ENCODE data around the gene ROCK2. TPM values are rescaled to one million over a fixed set of nuclear protein-coding genes. Genes with fewer than 3 reads are reported as not detected.

ROCK2 gene
- total RNA-seq, 4 donors from 2014 or later, result 42.0 to 85.4 (median 70.7) TPM

DNA sequence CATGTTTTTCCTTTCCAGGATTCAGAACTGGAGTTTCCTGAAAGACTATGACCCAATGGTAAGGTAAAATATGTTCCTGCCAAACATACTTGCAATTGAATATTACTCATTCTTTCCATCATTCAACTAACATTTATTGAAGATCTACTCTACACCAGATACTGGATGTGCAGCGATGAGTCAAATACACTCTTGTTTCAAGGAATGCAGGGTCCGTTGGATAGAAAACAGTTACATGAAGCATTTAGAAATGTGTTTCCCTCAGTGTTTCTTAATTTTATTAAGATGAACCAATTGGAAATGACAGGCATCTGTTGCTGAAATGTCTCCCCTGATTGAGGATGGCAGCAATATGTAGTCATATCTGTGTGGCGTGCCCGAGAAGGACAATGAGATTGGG, 203.9 kb downstream of the ROCK2 start:
- no peak overlapping the region for H3K27ac ChIP-seq
- peaks cover 0 to 2% (median 0%) of the 10 kb centered on the region in 3 donors for H3K27me3 ChIP-seq
- H3K4me3 ChIP-seq, result no peak overlapping the region
- intact Hi-C loops (cut with DNase I; ENCODE audit: low total_unique reads) (no loop called here), in situ Hi-C loops (cut with MboI; ENCODE audit: low sequenced_read_pairs in 4 of 4) (loop anchor here (25.0 kb wide), 2 partner anchors 272 to 447 kb away; no protein-coding TSS in a partner anchor)
- DNase-seq, result no peak
- H3K9me3 ChIP-seq, result no peaks in the 10 kb centered on the region
- no peaks in the 10 kb centered on the region for H3K36me3 ChIP-seq
- H3K4me1 ChIP-seq, result no peaks in the 10 kb centered on the region
- ATAC-seq, result no peak
- TF ChIP-seq POLR2A (IDR thresholded peaks at IDR 0.05), result no peak
- TF ChIP-seq, protein P1, sequence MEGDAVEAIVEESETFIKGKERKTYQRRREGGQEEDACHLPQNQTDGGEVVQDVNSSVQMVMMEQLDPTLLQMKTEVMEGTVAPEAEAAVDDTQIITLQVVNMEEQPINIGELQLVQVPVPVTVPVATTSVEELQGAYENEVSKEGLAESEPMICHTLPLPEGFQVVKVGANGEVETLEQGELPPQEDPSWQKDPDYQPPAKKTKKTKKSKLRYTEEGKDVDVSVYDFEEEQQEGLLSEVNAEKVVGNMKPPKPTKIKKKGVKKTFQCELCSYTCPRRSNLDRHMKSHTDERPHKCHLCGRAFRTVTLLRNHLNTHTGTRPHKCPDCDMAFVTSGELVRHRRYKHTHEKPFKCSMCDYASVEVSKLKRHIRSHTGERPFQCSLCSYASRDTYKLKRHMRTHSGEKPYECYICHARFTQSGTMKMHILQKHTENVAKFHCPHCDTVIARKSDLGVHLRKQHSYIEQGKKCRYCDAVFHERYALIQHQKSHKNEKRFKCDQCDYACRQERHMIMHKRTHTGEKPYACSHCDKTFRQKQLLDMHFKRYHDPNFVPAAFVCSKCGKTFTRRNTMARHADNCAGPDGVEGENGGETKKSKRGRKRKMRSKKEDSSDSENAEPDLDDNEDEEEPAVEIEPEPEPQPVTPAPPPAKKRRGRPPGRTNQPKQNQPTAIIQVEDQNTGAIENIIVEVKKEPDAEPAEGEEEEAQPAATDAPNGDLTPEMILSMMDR (IDR thresholded peaks at IDR 0.05 in 4 of 5, conservative IDR thresholded peaks at IDR 0.05 in 1 of 5), result no peak

DNA sequence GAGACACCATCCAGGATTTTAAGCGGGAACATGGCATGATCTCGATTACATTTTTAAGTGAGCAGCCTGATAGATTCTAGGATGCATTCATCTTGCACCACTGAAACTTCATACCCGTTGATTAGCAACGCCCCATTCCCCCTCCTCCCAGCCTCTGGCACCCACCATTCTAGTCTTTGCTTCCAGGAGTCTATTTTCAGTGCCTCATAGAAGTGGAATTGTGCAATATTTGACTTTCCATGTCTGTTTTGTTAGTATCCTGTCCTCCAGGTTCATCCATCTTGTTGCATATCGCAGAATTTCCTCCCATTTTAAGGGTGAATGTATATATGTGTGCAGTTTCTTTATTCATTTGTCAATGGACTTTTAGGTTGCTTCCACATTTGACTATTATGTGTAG, 210.1 kb downstream of the ROCK2 start:
- DNase-seq (no peak), ATAC-seq (no peak)
- no peak overlapping the region for H3K4me3 ChIP-seq
- TF ChIP-seq, protein P1 (IDR thresholded peaks at IDR 0.05 in 4 of 5, conservative IDR thresholded peaks at IDR 0.05 in 1 of 5), result no peak
- no peak for TF ChIP-seq POLR2A (IDR thresholded peaks at IDR 0.05)
- in situ Hi-C loops (cut with MboI; ENCODE audit: low sequenced_read_pairs in 4 of 4) (loop anchor here (10.0 to 25.0 kb wide), 4 partner anchors 278 to 453 kb away; no protein-coding TSS in a partner anchor), intact Hi-C loops (cut with DNase I; ENCODE audit: low total_unique reads) (loop anchor here (5.0 to 10.0 kb wide), 3 partner anchors 100 to 448 kb away; no protein-coding TSS in a partner anchor)
- no peak overlapping the region for H3K27ac ChIP-seq
- H3K9me3 ChIP-seq, result no peaks in the 10 kb centered on the region
- peaks cover 0 to under 1% (median 0%) of the 10 kb centered on the region in 3 donors for H3K27me3 ChIP-seq
- peaks cover 19 to 21% of the 10 kb centered on the region in 2 donors for H3K4me1 ChIP-seq
- no peaks in the 10 kb centered on the region for H3K36me3 ChIP-seq

DNA sequence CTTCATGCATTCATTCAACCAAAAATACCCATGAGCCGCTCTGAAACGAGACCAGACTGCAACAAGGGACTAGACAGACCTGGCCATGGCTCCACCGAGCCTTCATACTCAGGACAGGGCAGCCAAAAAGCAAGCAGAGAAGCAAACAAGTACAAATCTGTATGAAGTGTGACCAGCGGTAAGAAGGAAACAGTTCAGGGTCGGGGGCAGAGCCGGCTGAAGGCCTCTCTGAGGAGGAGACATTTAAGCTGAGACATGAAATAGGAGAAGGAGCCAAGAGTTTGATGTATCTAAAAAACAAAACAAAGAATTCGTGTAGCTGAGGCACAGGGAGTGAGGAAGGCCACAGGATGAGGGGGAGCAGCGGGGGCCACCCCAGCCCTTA, 210.5 kb downstream of the ROCK2 start:
- no peak for DNase-seq
- Histone ChIP-seq H3K27me3 (no peaks in the 10 kb centered on the region), H3K9me3 (no peaks in the 10 kb centered on the region), H3K4me3 (peak overlapping the region in 3 of 4 donors; percentile 53 to 79 (median 61)), H3K27ac (no peak overlapping the region), H3K36me3 (no peaks in the 10 kb centered on the region), H3K4me1 (peaks cover 19 to 21% of the 10 kb centered on the region in 2 donors)
- in situ Hi-C loops (cut with MboI; ENCODE audit: low sequenced_read_pairs in 4 of 4), result loop anchor here (10.0 to 25.0 kb wide), 4 partner anchors 278 to 453 kb away; no protein-coding TSS in a partner anchor
- ATAC-seq, result no peak
- TF ChIP-seq, protein P1 (IDR thresholded peaks at IDR 0.05 in 4 of 5, conservative IDR thresholded peaks at IDR 0.05 in 1 of 5), result no peak
- TF ChIP-seq POLR2A (IDR thresholded peaks at IDR 0.05), result no peak
- intact Hi-C loops (cut with DNase I; ENCODE audit: low total_unique reads), result loop anchor here (2.0 to 10.0 kb wide), 4 partner anchors 101 to 448 kb away; no protein-coding TSS in a partner anchor

DNA sequence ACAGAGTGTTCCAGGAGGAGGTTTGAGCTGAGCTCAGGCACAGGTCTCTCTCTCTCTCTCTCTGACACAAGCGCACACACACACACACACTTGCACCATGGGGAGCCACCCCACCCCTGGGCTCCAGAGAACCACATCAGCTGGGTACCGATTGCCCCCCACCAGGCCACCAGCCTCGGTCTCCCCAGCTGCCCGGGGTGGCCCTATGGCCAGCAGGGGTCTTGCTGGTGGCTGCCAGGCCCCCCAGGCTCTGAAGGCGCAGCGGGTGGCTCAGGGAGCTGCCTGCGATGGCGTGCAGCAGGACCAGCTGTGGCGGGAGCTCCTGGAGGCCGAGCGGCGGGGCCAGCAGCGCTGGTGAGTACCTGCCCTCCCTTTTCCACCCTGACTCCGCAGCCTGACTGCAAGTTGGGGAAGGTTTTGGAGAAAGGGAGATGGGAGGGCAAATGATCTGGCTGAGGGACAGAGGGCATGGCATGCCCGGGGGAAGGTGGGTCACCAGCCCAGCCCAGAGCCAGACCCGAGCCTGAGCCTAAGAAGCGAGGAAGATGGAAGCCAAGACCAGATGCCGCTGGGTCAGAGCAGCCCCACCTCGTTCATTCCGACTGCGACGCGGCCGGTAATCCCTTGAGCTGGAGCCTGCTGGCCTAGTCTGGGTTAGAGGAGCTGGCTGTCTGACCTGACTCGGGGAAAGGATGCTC, 211.0 kb downstream of the ROCK2 start:
- TF ChIP-seq, protein P1 (IDR thresholded peaks at IDR 0.05 in 4 of 5, conservative IDR thresholded peaks at IDR 0.05 in 1 of 5), result no peak
- TF ChIP-seq POLR2A (IDR thresholded peaks at IDR 0.05), result no peak
- ATAC-seq (peak; percentile 16 to 28), DNase-seq (no peak)
- peaks cover 19 to 21% of the 10 kb centered on the region in 2 donors for H3K4me1 ChIP-seq
- H3K9me3 ChIP-seq, result no peaks in the 10 kb centered on the region
- peak overlapping the region in 2 of 4 donors; percentile 2 to 26 for H3K27ac ChIP-seq
- in situ Hi-C loops (cut with MboI; ENCODE audit: low sequenced_read_pairs in 4 of 4) (loop anchor here (10.0 to 25.0 kb wide), 4 partner anchors 279 to 454 kb away; no protein-coding TSS in a partner anchor), intact Hi-C loops (cut with DNase I; ENCODE audit: low total_unique reads) (loop anchor here (2.0 to 10.0 kb wide), 4 partner anchors 101 to 449 kb away; no protein-coding TSS in a partner anchor)
- H3K36me3 ChIP-seq, result no peaks in the 10 kb centered on the region
- H3K4me3 ChIP-seq, result peak overlapping the region; percentile 53 to 79 (median 65)
- H3K27me3 ChIP-seq, result no peaks in the 10 kb centered on the region
